Epithelial cell of esophagus (primary cell): ENCODE measurements around the gene LMF1.

Source experiments
- DNase-seq: peaks from one replicate; pipeline ENCODE4 v3.0.0; 2010; ENCODE audit warnings: low read depth
- H3K4me3 ChIP-seq: 2 replicates; pipeline ENCODE4 v1.5.1; 2011; ENCODE audit warnings: mild to moderate bottlenecking, low read length, control low read depth
- CTCF ChIP-seq: IDR thresholded peaks from 2 replicates; pipeline ENCODE4 v1.5.1; 2011; ENCODE audit warnings: low read depth, mild to moderate bottlenecking, low read length, control low read depth, inconsistent platforms; ENCODE audit not compliant: insufficient read depth; ENCODE audit errors: missing control alignments

Gene LMF1

DNA sequence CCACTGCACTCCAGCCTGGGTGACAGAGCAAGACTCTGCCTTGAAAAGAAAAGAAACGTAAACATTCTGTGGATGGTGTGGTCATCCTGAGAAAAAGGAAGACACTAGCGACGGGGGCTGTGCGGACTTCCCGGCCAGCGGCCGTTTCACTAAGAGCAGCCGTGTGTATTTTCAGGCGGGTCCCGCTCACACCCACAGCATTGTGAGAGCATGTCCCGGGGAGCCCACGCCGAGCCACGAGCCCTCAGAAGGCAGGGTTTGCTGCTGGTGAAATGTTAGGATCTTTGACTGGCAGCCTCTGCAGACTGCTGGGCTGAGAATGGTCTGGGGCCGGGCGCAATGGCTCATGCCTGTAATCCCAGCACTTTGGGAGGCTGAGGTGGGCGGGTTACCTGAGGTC is 40.3 kb downstream of the LMF1 start:
- no peak for DNase-seq
- no peak for TF ChIP-seq CTCF
- no peak overlapping the region for H3K4me3 ChIP-seq

DNA sequence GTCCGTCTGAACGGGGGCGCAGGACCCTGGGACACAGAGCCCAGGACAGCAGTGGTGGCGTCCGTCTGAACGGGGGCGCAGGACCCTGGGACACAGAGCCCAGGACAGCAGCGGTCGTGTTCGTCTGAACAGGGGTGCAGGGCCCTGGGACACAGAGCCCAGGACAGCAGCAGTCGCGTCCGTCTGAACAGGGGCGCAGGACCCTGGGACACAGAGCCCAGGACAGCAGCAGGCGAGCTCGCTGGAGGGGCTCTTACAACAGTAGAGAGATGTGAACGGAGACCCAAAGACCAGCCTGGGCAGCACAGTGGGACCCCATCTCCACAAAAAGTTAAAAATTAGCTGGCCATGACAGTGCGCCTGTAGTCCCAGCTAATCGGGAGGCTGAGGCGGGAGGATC is 40.7 kb downstream of the LMF1 start:
- H3K4me3 ChIP-seq = no peak overlapping the region
- no peak for DNase-seq
- no peak for TF ChIP-seq CTCF

- no peak for DNase-seq
- H3K4me3 ChIP-seq = no peak overlapping the region
- no peak for TF ChIP-seq CTCF
Measured at GRCh38 chr16:929227-930073, 41.3 kb downstream of the LMF1 start.

GRCh38 chr16:928526-928925 is 42.3 kb downstream of the LMF1 start:
- H3K4me3 ChIP-seq = no peak overlapping the region
- no peak for TF ChIP-seq CTCF

GRCh38 chr16:927931-928330 is 42.9 kb downstream of the LMF1 start:
- DNase-seq = no peak
- no peak for TF ChIP-seq CTCF
- no peak overlapping the region for H3K4me3 ChIP-seq

More at GRCh38 chr16:928526-928925, 42.3 kb downstream of the LMF1 start:
- no peak for DNase-seq

DNA sequence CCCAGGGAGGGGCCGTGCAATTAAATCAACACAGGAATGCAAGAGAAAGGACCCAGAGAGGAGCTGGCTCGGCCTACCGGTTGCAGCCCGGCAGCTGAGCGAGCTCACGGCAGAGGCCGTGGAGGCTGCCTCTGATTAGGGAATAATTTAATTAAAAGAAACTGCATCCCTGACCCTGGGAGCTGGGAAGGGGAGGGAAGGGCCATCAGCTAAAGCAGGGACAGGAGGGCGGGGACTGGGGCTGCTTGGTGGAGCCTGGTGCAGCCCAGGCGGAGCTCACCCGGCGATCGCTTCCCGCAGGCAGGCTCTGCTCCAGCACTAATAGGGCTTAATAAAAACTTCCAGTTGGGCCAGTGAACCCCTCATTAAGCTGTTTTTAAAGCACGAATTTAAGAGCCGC is 43.4 kb downstream of the LMF1 start:
- no peak for TF ChIP-seq CTCF
- no peak overlapping the region for H3K4me3 ChIP-seq
- no peak for DNase-seq

DNA sequence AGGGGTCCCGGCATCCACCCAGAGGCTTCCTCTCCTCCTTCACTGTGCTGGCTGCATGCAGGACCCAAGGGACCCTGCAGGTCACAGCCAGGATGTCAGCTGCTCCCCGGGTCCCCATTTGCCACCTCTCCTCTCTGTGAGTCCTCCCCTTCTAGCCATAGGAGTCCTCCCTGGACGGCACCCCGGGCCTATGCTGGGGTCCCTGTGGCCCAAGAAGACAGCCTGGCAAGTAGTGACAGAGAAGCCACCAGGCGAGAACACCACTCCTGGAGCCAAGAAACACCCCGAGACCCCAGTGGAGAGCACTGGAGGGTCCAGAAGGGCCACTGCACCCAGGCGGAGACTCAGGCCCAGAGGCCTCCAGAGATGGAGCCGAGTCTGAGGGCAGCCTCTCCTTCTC is 44.1 kb downstream of the LMF1 start:
- TF ChIP-seq CTCF = no peak
- DNase-seq = no peak
- no peak overlapping the region for H3K4me3 ChIP-seq
